Measurements from ENCODE around the gene XCL2.

XCL2 gene

DNA sequence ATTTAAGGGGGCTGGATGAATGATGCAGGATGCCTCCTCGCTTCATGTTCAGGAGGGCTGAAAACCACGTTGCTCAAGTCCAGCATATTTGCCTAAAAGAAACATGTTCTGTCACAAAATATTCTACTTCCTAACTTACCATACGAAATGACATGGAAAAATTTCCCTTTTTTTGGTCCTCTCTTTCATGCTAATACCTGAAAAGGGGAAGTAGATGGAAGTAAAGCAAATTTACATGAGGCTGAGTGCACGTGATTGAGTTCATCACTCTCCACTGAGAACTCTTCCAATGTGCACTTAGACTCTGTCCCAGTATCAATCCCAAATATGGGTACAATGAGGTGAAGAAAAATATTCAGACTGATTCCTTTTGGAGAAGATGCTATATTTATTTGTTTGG is 23.0 kb downstream of the XCL2 start:
- TF ChIP-seq, protein P1, sequence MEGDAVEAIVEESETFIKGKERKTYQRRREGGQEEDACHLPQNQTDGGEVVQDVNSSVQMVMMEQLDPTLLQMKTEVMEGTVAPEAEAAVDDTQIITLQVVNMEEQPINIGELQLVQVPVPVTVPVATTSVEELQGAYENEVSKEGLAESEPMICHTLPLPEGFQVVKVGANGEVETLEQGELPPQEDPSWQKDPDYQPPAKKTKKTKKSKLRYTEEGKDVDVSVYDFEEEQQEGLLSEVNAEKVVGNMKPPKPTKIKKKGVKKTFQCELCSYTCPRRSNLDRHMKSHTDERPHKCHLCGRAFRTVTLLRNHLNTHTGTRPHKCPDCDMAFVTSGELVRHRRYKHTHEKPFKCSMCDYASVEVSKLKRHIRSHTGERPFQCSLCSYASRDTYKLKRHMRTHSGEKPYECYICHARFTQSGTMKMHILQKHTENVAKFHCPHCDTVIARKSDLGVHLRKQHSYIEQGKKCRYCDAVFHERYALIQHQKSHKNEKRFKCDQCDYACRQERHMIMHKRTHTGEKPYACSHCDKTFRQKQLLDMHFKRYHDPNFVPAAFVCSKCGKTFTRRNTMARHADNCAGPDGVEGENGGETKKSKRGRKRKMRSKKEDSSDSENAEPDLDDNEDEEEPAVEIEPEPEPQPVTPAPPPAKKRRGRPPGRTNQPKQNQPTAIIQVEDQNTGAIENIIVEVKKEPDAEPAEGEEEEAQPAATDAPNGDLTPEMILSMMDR (conservative IDR thresholded peaks at IDR 0.05; ENCODE audit: low read depth, low read length) = no peak
- no peak for DNase-seq (ENCODE audit: low read depth)
- H3K4me3 ChIP-seq (ENCODE audit: low read length) = no peak overlapping the region

DNA sequence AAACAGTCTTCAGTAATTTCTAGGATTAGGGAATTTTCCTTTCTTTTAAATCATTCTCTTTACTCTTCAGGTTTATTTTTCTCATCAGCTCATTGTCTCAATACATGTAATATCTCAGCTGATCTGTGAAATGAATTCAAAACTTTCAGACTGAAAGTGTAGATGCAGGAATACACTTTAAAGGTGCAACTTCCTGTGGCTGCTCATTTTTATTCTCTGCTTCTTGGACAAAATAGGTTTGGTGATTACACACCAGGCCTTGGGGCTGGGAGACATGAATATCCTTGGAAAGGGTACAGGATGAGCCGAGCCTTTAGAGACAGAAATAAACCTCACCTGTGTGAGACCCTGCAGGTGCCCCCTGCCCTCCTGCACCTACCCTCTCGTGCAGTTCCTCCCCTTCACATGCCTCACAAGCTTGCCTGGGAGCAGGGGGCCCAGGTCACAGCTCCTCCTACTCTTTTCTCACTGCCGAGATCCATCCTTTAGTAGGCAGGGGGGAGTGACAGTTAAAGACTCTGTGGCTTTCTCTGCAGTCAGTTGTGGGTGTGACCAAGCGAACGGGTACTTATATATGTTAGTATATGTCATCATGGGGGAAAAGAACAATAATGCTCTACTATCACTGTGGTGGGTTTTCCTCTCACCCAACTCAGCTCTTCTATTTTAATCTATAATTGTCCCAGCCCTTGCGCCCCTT is 23.6 kb downstream of the XCL2 start:
- TF ChIP-seq, protein P1 (conservative IDR thresholded peaks at IDR 0.05; ENCODE audit: low read depth, low read length) = no peak
- H3K4me3 ChIP-seq (ENCODE audit: low read length) = no peak overlapping the region
- DNase-seq (ENCODE audit: low read depth) = no peak

DNA sequence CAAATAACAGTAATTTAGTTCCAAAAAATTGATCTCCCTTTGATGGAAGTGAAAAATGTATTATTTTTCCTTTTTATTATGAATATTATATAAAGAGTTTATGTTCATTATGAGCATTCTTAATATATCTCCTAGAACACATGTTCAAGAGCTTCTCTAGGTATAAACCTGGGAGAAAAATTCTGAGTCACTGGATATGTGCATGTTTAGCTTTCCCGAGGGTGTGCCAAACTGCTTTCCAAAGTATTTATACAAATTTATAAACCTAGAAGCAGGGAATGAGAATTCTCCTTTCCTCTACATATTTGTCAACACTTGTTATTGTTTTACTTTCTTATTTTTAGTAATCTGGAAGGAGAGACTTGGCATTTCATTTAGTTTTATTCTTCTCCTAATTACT is 25.0 kb downstream of the XCL2 start:
- TF ChIP-seq, protein P1 (conservative IDR thresholded peaks at IDR 0.05; ENCODE audit: low read depth, low read length) = no peak
- H3K4me3 ChIP-seq (ENCODE audit: low read length) = no peak overlapping the region
- no peak for DNase-seq (ENCODE audit: low read depth)

DNA sequence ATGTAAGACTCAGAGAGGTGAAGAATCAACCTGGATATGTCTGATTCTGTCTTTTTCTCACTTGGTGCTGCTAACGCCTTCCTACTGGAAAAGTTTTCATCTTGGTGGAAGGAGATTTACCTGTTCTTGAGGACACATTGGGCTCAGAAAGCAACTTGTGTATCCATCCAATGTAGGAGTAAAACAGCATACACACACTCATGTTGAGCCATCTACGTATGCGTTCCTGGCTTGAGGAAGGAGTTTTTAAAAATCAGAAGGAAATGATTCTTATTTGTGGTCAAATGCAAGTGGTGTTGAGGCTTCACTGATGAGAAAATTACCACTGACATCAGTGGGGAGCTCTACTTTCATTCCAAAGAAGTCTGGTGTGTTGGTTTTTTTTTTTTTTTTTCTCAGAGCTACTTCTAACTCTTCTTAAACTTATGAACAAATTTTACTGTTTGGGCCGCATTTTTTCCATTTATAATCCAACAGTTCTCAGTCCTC is 25.6 kb downstream of the XCL2 start:
- TF ChIP-seq, protein P1 (conservative IDR thresholded peaks at IDR 0.05; ENCODE audit: low read depth, low read length) = no peak
- H3K4me3 ChIP-seq (ENCODE audit: low read length) = no peak overlapping the region
- no peak for DNase-seq (ENCODE audit: low read depth)

- H3K4me3 ChIP-seq (ENCODE audit: low read length) = no peak overlapping the region
- no peak for DNase-seq (ENCODE audit: low read depth)
- TF ChIP-seq, protein P1 (conservative IDR thresholded peaks at IDR 0.05; ENCODE audit: low read depth, low read length) = no peak
Observed at GRCh38 chr1:168514455-168514854, 29.3 kb downstream of the XCL2 start.

DNA sequence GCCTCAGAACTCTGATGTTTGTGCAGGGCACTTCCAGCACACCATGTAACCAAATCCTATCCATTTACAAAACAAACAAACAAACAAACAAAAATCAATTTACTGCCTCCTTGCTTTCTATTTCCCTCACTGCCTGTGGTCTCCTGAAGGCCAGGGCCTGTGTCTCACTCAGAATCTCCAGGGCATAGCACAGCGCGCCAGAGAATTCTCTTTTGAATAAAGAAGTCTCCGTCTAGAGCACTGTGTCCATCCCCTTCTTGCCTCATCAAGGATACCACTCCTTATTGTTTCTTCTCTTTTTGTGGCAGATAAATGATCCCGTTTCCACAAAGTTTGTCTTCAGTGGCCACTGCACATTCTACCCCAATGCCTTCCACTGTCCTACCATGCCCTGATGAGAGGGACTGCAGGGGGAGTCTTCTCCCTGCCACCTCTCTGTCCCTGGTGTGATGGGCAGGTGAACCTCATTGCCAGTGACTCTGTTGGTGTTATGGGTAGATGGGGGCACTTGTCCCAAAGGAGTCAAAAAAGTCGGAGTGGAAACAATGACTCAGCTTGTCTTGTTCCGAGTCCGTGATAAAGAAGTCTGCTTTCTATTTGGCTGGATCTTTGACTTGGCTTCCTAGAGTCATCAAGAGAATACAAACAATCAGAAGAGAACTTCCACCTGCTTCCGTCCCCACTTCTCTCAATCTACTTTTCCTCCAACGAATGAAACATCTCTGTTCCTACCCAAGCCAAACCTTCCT is 30.0 kb downstream of the XCL2 start:
- TF ChIP-seq, protein P1 (conservative IDR thresholded peaks at IDR 0.05; ENCODE audit: low read depth, low read length) = no peak
- no peak for DNase-seq (ENCODE audit: low read depth)
- no peak overlapping the region for H3K4me3 ChIP-seq (ENCODE audit: low read length)

Data from retinal pigment epithelial cell (primary cell).